Activated CD8-positive, alpha-beta memory T cell treated with anti-CD3 and anti-CD28 coated beads for 4 hours (primary cell): ENCODE results near the gene STUM.
A peak's percentile ranks its signal among the peaks of the same experiment; 100 is the strongest.
"Not testable (repeated sequence)": the region's sequence is repeated elsewhere in the genome, so short reads cannot be mapped to it uniquely, and the experiment has no call there.

Experiments
- DNase-seq, 2 donors: peaks; one replicate each; pipeline ENCODE4 v3.0.0-alpha.2; 2020; ENCODE audit warnings: low read depth in 2 of 2

STUM gene

DNA sequence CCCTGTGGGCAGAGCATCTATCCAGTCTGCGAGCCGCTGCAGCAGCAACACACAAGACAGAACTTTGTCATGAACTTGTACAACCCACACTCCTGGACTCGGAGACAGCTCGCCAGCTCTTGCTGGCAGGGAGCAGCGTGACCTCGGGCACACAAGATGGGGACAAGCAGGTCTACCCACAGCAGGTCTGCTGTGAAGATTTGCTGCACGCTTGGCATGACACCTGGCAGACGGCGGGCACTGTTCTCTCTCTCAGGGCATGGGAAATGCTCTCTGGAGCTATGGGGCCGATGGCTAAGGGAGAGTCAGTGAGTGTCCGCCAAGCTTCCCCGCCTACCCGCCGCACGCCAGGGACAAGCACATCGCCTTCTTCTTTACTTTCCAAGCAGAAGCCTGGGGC lies 90.0 kb downstream of the STUM start:
- no peak for DNase-seq

DNA sequence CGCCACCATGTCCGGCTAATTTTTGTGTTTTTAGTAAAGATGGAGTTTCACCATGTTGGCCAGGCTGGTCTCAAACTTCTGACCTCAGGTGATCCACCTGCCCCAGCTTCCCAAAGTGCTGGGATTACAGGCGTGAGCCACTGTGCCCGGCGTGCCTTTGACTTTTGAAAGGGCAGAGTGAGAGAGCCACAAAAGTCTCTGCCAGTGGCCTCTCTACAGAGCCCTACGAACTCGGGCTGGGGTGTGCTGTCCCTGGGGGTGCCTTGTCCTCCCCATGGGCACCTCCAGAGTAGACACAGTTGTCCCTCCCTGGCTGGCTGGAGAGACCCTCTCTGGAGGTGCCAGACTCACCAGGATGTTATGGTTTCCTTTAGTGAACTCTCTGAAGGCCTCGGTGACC lies 90.6 kb downstream of the STUM start:
- DNase-seq = not testable (repeated sequence)

DNA sequence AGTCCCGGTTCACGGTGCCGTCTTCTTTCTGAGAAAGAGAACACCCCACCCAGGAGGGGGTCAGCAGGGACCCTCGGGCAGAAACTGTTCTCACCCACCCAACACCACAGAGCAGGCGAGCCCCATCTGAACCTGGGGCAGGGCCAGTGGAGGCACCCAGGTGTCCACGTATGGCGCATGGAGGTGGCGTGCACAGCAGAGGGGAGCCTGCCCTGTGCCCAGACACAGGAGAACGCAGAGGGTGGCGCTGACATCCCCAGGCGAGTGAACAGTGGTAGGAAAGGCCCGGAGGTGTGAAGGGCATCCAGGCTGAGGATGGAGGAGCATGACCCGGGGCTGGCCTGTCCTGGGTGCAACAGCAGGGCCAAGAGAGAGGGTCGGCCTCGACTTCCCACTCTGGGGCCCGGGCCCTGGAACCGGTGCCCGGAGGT lies 91.1 kb downstream of the STUM start:
- no peak for DNase-seq

DNA sequence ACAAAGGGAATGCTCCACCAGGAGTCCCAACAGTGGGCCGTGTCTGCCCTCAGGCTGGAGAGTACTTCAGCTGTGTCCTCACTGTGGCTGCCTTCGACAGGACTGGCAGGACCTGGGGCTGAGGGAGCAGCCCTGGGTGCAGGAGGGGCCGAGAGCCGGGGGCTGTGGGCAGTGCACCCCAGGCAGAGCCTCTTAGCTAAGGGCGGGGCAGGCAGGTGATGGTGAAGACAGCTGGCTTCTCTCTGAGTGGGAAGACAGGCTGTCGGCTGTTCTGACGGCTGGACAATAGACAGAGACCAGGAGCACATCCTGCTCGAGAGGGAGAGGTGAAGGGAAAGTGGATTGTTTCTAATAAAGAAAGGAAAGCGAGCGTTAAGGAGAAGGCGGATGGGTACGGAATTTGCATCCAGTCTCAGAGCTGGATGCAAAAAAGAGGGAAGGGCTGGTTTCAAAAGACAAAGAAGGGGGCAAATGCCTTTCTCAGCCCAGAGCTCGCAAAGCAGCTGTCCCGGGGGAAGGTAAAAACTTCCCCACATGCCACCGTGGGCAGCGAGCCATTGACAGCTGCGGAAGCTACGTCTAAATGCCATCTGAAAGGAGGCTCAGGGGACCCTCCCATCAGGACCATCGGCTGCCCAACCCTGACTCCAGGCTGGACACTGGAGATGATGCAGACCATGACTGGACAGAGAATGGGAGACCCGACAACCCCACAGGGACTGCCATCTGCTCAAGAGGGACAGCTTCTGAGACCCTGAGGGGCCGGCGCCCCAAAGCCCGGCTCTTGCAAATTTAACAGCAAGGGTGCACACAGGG lies 92.0 kb downstream of the STUM start:
- no peak for DNase-seq

DNA sequence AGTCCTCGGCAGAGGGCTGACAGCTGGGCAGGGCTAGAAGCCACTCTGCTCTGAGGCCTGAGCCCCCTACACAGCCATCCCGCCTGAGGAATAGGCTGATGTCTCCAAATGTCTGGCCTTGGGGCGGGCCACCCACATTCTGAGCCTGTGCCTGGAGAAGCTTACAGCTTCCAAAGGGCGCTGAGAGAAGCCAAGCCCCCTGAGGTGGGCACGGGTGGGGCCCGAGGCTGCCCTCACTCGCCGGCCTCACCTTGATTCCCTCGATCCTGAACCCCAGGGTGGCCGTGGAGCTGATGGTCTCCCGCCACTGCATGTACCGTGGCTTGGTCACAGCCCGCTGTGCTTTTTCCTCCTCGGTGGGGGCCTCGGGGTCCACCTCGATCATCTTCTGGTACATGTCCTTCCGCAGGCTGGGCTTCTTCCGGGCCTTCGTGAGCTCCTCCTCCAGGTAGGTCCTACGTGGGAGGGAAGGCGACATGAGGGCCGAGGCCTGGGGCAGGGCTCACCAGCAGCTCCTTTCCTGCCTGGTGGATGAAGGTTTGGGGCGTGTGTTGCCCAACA lies 93.2 kb downstream of the STUM start:
- DNase-seq = no peak

DNA sequence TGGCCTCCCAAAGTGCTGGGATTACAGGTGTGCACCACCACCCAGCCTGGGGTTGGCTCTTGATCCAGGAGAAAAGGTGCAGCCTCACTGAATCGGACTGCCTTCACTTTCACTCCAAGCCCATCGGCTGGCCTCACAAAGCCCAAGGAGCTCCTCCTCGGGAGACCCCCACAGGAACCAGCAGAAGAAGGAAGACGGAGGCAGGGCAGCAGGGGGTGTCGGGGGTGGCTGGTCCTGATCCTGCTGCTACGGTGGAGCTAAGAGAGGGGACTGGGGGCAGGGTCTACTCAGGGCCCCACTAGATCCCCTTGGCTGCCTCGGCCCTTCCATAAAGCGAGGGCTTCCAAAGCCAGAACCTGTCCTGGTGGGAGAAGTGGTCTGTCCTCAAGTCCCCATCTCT lies 93.9 kb downstream of the STUM start:
- DNase-seq = no peak

DNA sequence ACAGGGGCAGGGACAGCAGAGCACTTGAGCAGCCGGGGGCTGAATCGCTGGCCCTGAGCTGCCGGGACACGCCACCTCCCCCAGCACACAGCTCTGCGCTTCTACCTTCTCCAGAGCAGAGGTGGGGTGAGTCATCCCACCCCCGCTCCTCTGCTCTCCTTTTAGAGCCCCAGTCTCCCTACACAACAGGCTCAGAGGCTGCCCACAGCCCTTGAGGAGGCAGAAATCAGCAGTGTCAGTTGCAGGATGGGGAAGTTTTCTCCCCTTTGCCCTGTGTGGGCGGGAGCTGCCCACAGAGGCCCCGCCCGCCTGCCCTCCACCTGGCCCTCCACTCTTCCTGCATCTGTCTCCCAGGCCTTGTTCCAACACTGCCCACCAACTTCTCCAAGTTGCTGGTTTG lies 94.6 kb downstream of the STUM start:
- DNase-seq = peak; percentile 47 to 66

DNA sequence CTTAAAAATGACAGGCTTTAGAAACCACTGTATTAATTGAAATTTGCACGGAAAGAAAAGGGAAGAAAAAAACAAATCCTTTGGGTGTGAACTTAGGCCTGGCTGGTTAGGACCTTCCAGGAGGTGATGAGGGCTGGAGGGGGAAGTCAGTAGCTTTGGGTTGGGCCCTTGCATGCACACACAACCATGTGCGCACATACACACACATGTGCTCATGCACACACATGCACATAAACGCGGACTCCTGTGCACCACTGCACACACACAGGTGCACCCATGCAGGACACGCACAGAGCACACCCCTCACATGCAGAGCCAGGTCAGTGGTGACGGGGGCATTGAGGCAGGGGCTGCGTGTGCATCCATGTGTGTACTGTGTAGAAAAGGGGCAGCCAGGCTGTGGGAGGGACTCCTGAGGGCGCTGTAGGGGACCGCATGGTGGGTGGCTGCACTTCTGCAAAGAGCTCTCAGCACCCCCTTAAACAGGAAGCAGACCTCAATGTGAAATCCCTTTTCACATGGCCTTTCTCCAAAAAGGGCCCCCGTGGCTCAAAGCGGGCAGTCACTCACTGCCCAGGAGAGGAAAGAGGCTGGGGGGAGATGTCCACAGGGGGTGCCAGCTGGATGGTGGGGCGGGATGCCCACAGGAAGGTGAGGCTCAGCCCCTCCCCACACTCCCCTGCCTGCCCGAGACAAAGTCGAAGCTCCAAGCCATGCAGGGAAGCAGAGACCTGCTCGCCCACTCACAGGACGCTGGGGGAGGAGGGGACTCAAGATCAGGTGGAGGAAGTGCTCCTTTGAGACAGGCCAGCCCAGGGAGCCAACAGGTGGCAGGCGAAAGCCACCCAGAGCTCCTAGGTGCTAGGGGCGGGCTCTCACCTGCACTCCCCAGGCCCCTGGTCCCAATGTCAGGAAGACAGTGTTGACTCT lies 95.3 kb downstream of the STUM start:
- no peak for DNase-seq

DNA sequence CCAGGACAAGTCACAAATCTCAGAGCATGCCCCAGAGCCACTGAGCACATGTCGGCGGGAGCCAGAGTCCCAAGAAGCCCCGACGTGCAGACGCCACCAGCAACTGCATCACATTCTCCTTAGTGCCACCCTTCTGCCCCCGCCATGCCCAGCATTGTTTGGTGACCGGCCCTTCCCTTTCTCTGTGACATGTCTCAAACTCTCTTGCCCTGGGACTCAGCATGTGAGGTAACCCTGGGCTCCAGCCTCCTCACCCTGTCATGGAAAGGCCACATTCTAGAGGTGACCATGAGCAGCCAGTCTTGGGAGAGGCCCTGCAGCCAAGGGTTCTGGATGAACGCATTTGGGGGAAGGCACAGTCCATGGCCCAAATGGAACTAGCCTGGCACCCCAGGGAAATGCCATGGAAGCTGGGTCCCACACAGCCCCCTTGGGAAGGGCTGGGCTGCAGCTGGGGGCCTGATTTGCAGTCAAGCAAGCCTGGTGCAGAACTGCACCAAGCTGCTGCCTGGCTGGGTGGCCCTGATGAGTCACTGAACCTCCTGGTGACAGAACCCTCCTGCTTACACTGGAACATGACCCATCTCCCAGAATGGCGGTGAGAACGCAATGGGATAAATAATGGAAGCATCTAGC lies 96.1 kb downstream of the STUM start:
- DNase-seq = no peak

DNA sequence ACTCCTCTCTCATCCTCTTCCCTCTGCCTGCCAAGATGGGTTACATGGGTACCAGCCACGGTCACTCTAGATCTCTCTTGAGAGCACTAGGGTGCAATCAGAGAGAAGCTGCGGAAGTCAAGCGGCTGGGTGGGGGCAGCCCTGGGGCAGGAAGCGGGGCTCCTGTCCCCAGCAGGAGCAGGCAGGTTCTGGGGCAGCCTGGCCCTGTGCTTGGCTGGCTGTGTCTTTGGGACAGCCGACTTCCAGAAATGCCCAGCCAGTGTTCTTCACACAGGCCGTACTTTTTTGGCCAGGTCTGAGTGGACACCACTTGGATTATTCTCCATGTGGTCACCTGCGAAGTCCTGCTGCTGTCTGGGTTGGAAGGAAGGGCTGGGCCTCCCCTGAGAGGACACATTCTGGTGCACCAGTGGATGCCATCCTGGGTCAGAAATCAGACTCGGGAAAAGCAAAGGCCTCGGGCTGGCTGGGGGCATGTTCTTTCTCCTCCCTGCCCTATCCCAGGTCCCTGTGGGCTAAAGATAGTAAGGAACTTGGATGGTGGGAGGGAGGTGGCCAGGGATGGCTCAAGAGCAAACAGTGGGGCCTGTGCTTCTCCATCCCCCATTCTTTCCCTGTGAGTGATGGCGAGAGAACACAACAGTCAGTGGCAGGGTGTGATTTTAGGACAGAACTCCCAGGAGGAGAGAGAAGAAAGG lies 96.9 kb downstream of the STUM start:
- no peak for DNase-seq

DNA sequence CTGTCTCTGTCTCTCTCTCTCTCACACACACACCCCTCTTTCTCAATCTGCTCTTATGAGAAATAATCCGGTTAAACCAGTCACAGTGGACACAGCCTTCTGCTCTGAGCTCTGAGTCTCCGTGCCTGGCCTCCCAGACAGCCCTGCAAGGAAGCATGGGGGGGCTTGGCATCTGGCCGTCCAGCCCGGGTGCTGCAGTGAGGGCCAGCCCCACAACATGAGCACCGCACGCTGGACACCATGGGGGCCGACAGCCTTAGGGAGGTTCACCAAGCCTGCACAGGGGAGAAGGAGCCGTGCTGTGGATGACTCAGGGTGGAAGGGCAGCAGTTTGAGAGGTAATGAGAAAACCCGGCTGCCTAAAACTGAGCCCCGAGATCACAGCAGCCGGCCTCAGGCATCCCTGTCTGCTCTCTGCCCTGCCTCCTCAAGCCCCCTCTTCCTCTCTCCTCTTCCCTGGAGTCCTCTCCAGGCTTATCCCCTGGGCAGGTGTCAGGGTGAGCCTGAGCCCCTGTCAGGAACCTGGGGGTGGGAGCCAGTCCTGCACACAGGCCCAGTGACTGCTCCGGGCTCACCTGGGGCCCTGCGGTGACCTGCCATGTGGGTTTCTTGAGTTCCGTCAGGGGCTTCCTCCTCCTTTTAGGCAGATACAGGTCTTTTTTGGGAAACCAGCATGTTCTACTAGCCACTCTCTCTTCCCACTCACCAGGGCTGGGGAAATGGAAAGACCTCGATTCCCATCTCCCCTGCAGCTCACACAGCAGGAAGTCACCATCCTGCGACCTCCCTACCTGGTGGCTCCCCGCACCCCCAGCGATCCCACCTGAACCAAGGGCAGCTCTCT lies 97.7 kb downstream of the STUM start:
- DNase-seq = no peak

DNA sequence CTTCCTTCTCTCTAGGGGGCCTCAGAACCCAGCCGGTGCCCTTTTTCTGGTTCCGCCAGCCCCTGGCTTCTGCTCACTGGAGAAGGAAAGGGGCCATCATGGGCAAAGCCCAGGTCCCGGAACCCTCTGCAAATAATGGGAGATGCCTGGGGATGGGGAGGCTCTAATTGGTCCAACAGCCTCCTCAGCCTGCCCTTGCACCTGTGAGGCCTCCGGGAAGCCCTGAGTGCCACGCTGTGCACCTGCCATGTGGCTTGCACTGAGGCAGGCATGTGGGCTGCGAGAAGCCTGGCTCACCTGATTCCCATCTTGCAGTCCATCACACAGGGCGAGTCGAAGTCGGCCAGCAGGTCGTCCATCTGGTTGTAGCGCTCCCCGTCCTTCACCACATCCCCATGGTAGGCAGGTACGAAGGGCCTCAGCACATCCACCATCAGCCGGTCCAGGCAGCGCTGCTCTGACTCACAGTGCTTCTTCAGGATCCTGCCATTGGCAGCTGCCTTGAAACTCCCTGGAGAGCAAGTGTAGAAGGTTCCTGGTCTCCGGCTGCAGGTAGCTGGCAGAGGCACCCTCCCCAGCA lies 98.4 kb downstream of the STUM start:
- no peak for DNase-seq

DNA sequence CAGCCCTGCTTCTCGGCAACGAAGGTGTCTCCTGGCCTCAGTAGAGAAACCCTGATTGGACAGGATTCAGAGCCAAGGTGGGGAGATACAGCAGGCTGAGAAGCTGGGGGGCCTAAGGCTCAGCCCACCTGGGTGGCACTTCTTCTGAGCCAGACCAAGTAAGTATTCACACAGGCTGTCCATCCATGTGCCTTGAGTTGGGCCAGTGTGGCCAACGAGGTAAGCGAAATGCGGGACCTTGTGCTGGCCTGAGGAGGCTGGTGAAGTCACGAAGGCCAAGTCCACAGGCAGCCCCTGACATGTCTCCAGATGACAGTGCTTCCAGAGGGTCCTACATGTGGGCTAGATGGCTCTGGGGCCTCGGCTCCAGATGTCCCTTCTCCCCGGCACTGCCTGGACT lies 99.2 kb downstream of the STUM start:
- DNase-seq = no peak

DNA sequence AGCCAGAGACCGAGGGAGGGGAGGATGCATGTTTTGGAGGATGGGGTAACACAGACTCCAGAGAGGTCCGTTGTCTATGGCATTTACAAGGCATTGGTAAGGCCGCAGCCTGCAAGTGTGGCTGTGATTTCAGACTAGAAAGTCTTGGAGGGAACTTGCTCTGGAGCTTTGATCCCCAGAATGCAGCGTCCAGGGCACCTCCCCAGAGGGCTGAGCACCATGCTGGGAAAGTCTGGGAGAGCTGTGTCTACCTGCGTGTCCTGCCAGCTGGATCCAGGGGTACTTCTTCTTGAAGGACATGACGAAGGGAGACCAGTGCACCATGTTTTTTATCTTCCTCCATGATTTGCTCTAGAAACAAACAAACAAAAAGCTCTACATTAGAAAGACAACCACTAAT lies 99.9 kb downstream of the STUM start:
- no peak for DNase-seq

DNA sequence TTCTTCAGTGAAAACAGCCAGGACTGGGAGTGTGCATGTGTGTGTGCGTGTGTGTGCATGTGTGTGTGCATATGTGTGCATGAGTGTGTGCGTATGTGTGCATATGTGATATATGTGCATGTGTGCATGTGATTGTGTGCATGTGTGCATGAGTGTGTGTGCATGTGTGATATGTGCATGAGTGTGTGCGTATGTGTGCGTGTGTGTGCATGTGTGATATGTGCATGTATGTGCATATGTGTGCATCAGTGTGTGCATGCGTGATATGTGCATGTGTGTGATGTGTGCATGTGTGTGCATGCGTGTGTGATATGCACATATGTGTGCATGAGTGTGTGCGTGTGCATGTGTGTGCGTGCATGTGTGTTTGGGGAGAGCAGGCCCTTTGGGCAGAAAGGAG lies 100.7 kb downstream of the STUM start:
- DNase-seq = no peak

DNA sequence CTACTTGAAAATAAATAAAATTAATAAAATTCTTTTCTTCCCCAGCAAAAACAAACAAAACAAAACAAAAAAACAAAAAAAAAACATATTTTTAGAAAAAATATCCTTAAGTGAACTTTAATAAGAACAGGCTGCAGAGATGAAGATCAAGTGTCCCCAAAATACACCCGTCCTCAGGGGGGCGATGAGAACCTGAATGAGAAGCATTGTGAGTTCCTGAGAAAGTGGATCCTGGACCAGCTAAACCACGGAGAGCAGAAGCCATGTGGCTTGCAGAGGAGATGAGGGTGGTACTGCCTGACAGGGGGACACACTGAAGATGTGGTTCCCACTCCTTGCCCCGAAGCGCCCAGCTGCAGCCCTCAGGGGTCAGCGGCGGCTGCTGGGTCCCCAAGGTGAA lies 101.2 kb downstream of the STUM start:
- DNase-seq = no peak

DNA sequence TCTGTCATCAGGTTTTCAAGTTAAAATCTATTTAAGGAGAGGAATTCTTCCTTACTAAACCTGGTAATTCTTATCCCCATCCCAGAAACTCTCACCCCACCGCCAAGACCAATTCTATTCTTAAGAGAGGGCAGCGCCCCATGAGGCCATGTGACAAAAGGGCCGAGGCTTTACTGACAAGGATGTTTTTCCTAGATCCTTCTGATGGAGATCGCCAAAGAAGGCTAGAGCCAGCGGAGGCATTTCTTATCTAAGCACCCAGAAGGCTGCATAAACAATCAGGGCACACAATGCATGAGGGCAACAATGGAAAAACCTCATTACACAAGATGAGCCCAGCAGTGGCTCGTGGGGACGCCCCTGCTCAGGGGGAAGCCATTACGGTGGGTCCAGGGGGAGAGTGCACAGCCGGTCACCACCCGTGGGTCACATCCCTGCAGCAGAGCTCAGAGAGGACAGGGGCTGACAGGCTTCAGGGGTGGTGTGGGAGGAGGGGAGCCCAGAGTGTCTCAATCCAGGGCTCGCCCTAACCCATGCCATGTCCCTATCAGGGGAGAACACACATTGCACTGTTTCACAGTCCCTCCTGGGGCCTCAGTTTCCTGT lies 101.8 kb downstream of the STUM start:
- no peak for DNase-seq

DNA sequence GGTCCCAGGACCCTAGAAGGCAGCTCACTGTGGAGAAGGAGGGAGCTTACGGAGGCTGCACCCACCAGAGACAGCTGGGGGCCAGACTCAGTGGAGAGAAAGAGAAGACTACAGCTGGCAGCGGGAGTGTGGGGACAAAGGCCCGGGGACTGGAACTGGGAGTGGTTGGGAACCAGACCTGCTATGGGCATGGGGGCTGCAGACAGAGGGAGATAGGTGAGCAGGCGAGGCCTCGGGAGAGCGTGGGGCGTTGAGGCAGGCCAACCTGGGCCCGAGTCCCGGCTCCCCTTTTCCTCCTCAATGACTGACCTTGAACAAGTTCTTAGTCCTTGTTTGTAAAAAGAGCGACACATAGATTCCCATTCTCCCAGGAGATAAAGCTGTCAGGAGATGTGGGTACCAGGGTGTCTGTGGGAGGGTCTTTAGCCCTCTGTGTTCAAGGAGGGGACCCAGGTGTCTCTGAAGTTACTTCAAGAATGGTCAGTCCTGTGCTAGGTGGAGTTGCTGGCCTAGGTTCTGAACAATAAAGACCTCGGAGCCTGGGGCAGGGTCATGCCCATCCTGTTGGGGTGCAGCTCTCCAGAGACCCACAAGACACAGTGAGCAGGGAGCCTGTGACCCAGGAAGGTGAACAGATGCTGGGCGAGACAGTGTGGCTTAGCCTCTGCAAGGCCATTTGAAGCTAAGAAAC lies 102.6 kb downstream of the STUM start:
- no peak for DNase-seq

DNA sequence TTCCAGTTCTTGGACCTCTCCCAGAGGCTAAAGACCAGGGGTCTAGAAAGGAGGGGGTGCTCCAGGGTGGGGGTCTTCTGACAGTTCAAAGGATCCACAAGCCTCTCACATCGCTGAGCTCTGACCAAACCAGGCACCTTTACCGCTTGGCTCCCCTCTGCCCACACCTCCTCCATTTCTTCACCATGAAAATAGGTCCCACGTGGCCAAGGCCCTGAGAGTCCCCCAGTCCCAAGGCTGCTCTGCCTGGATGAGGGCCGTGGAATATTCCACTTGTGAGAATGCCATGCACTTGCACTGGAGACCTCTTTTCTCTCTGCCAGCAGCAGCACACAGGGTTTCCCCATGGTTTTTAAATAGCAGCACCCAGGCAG lies 103.2 kb downstream of the STUM start:
- no peak for DNase-seq
